CD4-positive, CD25-positive, alpha-beta regulatory T cell (primary cell): ENCODE measurements around the gene PSG3. TPM values are rescaled to one million over a fixed set of nuclear protein-coding genes. Genes with fewer than 3 reads are reported as not detected.
"Not testable (repeated sequence)": the region's sequence is repeated elsewhere in the genome, so short reads cannot be mapped to it uniquely, and the experiment has no call there.

Source experiments
- ATAC-seq, 2 donors: fragments of 150-1000 bp; cut with Tn5 transposase; one replicate each; pipeline ENCODE4 v1.10.0; 2021; ENCODE audit warnings: low read depth in 2 of 2, moderate number of reproducible peaks in 2 of 2, moderate library complexity in 1 of 2
- DNase-seq, 3 donors: peaks; one replicate each; pipeline versions ENCODE4 v3.0.0 to v3.0.0-alpha.2; 2012 to 2022; ENCODE audit warnings: mixed read lengths in 1 of 3
- H3K27ac ChIP-seq: one replicate; pipeline ENCODE4 v1.7.0; 2013; ENCODE audit warnings: mild to moderate bottlenecking, low read length; ENCODE audit not compliant: insufficient read depth, poor library complexity, severe bottlenecking
- H3K27me3 ChIP-seq: one replicate; pipeline ENCODE4 v1.7.0; 2013; ENCODE audit warnings: low read length; ENCODE audit not compliant: control insufficient read depth, insufficient read depth
- H3K36me3 ChIP-seq: one replicate; pipeline ENCODE4 v1.7.0; 2013; ENCODE audit warnings: mild to moderate bottlenecking, low read length, moderate library complexity; ENCODE audit not compliant: control insufficient read depth, insufficient read depth
- H3K4me1 ChIP-seq: 2 replicates; pipeline ENCODE4 v1.7.0; 2013; ENCODE audit warnings: mild to moderate bottlenecking, low read length; ENCODE audit not compliant: insufficient read depth, control insufficient read depth, poor library complexity, severe bottlenecking
- H3K4me3 ChIP-seq: one replicate; pipeline ENCODE4 v1.7.0; 2013; ENCODE audit warnings: low read depth, mild to moderate bottlenecking, low read length, moderate library complexity
- H3K9me3 ChIP-seq, 2 experiments: 1 replicate in 1 of 2; 2 replicates in 1 of 2; pipeline ENCODE4 v1.7.0; 2013; ENCODE audit warnings: low read length in 2 of 2, mild to moderate bottlenecking in 1 of 2, moderate library complexity in 1 of 2; ENCODE audit not compliant: control insufficient read depth in 2 of 2
- H3K27ac Mint-ChIP-seq, 3 donors: one replicate each; pipeline ENCODE4 v1.8.0; 2020 to 2022; ENCODE audit warnings: mild to moderate bottlenecking in 3 of 3, mixed read lengths in 3 of 3, moderate library complexity in 2 of 3
- H3K27me3 Mint-ChIP-seq: one replicate; pipeline ENCODE4 v1.8.0; 2022; ENCODE audit warnings: mild to moderate bottlenecking, mixed read lengths
- H3K36me3 Mint-ChIP-seq: one replicate; pipeline ENCODE4 v1.8.0; 2020; ENCODE audit warnings: mixed read lengths
- H3K4me1 Mint-ChIP-seq, 4 donors: one replicate each; pipeline ENCODE4 v1.8.0; 2020 to 2022; ENCODE audit warnings: mixed read lengths in 4 of 4, mild to moderate bottlenecking in 1 of 4
- H3K4me3 Mint-ChIP-seq, 4 donors: one replicate each; pipeline ENCODE4 v1.8.0; 2020 to 2022; ENCODE audit warnings: mild to moderate bottlenecking in 4 of 4, mixed read lengths in 4 of 4, moderate library complexity in 3 of 4
- H3K9me3 Mint-ChIP-seq, 7 donors: one replicate each; pipeline ENCODE4 v1.8.0; 2020 to 2022; ENCODE audit warnings: mixed read lengths in 7 of 7, mild to moderate bottlenecking in 3 of 7, moderate library complexity in 2 of 7
- polyA plus RNA-seq, 4 donors: library from polyadenylated mRNA; unstranded; fragments of 300-500 nt; fragmentation: Illumina TruSeq; gene quantifications; one replicate each; pipeline ENCODE4 v1.2.3, GENCODE V29; 2021
- total RNA-seq: library from RNA; stranded (reverse); gene quantifications from one replicate; pipeline ENCODE4 v1.2.3, GENCODE V29; 2022

PSG3 gene
- 0.42 TPM for total RNA-seq
- polyA plus RNA-seq = not detected

DNA sequence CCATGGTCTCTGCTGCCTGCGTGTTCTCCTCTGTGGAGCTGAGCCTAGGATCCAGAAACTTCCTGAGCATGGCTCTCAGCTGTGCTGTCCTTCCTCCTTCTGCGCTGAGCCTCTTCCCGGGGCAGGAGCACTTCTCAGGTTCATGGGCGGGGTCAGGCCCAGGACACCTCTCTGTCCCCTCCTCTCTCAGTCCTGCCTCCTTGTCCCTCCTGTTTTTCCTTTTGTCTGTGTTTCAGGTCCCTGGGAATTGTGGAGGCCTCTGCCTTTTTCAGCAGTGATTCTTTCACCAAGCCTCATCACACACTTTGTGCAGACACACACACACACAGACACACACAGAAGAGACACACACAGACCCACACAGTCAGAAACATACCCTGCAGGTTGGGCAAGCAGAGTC is at the start of gene PSG3:
Gene PSG3, minus strand, starts transcription at position 101 of the 400 bp plus-strand sequence. Its CDS starts 97 bp downstream, at position 4.
- H3K9me3 Mint-ChIP-seq, H3K4me1 ChIP-seq, H3K36me3 Mint-ChIP-seq, H3K36me3 ChIP-seq, H3K4me3 Mint-ChIP-seq, H3K4me1 Mint-ChIP-seq, H3K4me3 ChIP-seq, H3K27me3 ChIP-seq, DNase-seq, ATAC-seq, H3K27ac ChIP-seq, H3K27ac Mint-ChIP-seq, H3K9me3 ChIP-seq: not testable (repeated sequence)
- peaks cover 18% of the 10 kb centered on the region for H3K27me3 Mint-ChIP-seq

DNA sequence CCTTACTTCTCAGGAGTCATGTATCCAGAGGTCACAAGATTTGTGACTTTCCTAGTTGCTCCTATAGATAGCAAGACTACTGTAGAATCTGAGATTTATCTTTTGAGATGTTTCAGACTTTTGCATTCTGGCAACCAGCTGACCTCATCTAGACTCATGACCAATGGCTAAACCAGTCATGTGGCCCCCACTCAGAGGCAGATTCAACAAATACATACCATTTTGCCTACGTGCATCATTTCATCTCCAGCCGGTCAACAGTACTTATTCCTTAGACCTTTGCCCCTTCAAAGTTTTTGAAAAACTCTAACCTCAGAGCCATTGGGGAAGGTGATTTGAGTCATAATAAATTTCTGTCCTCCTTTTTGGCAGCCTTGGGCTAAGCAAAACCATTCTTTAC is 48.5 kb upstream of the PSG3 start:
- not testable (repeated sequence) for H3K27ac Mint-ChIP-seq, DNase-seq
- peaks cover 14 to 17% of the 10 kb centered on the region in 2 experiments for H3K9me3 ChIP-seq

DNA sequence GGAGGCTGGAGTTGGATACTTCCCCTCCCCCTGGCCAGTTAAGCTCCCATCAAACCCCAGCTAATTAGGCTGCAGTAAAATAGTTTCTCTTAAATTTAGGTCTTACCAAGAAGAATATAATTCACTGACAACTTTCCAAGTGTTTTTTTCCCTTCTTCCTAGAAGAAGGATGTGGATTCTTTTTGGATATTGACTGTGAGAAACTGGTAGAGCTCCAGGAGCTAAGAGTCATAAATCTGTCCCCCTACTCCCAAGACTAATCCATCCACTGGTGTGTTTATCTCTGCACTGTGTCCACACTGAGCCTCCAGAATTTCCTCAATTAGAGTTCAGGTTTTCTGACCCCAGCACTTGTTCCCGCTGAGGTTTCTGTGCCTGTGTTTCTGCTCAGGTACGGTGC is 47.5 kb upstream of the PSG3 start:
- not testable (repeated sequence) for H3K36me3 ChIP-seq, H3K27ac ChIP-seq, H3K4me3 Mint-ChIP-seq, H3K27me3 ChIP-seq, H3K36me3 Mint-ChIP-seq, DNase-seq, H3K4me3 ChIP-seq, H3K9me3 ChIP-seq, H3K9me3 Mint-ChIP-seq, H3K4me1 Mint-ChIP-seq, ATAC-seq, H3K27ac Mint-ChIP-seq, H3K27me3 Mint-ChIP-seq, H3K4me1 ChIP-seq

More for the DNA sequence above, 48.5 kb upstream of the PSG3 start:
- ATAC-seq, H3K27me3 ChIP-seq, H3K4me3 Mint-ChIP-seq, H3K4me1 Mint-ChIP-seq, H3K27me3 Mint-ChIP-seq, H3K4me3 ChIP-seq, H3K36me3 ChIP-seq, H3K36me3 Mint-ChIP-seq, H3K27ac ChIP-seq, H3K4me1 ChIP-seq: not testable (repeated sequence)
- peaks cover 0 to 19% (median 5%) of the 10 kb centered on the region in 7 donors for H3K9me3 Mint-ChIP-seq

DNA sequence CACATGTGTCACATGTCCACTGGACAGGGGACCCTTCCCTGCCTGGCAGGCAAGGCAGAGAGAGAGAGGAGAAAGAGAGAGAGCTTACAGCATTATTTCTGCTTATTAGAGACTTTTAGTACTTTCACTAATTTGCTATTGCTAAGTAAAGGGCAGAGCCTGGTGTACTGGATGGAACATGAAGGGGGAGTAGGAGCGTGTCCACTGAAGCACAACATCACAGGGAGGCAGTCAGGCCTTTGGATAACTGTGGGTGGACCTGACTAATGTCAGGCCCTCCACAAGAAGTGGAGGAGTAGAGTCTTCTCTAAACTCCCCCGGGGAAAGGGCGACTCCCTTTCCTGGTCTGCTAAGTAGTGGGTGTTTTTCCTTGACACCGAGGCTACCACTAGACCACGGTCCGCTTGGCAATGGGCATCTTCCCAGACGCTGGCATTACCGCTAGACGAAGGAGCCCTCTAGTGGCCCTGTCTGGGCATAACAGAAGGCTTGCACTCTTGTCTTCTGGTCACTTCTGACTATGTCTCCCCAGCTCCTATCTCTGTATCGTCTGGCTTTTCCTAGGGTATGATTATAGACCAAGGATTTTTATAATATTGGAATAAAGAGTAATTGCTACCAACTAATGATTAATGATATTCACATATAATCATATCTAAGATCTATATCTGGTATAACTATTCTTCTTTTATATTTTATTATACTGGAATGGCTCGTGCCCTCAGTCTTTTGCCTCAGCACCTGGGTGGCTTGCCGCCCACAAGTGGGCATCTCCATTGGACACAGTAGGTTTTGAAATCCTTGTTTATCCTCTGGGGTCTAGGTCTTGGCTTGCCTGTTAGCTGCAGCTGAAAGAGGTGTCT is 36.7 kb upstream of the PSG3 start:
- not testable (repeated sequence) for H3K36me3 ChIP-seq, H3K27me3 ChIP-seq, H3K27ac Mint-ChIP-seq, H3K4me3 ChIP-seq, H3K9me3 Mint-ChIP-seq, H3K4me1 Mint-ChIP-seq, H3K9me3 ChIP-seq, H3K4me1 ChIP-seq, H3K27ac ChIP-seq, H3K4me3 Mint-ChIP-seq, H3K36me3 Mint-ChIP-seq, ATAC-seq
- DNase-seq = peak in 1 of 3 donors; percentile 15
- H3K27me3 Mint-ChIP-seq = peaks cover 12% of the 10 kb centered on the region

DNA sequence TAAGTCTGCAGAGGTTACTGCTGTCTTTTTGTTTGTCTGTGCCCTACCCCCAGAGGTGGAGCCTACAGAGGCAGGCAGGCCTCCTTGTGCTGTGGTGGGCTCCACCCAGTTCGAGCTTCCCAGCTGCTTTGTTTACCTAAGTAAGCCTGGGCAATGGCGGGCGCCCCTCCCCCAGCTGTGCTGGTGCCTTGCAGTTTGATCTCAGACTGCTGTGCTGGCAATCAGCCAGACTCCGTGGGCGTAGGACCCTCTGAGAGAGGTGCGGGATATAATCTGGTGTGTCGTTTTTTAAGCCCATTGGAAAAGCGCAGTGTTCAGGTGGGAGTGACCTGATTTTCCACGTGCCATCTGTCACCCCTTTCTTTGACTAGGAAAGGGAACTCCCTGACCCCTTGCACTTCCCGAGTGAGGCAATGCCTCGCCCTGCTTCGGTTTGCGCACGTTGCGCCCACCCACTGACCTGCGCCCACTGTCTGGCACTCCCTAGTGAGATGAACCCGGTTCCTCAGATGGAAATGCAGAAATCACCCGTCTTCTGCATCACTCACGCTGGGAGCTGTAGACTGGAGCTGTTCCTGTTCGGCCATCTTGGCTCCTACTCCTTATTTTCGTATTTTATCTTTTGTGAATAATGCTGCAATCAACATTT is 34.4 kb upstream of the PSG3 start:
- ATAC-seq, H3K4me1 Mint-ChIP-seq, H3K27me3 Mint-ChIP-seq, H3K36me3 Mint-ChIP-seq, H3K4me3 ChIP-seq, H3K9me3 Mint-ChIP-seq, H3K4me3 Mint-ChIP-seq, DNase-seq, H3K27ac ChIP-seq, H3K27me3 ChIP-seq, H3K4me1 ChIP-seq, H3K9me3 ChIP-seq, H3K36me3 ChIP-seq, H3K27ac Mint-ChIP-seq: not testable (repeated sequence)

DNA sequence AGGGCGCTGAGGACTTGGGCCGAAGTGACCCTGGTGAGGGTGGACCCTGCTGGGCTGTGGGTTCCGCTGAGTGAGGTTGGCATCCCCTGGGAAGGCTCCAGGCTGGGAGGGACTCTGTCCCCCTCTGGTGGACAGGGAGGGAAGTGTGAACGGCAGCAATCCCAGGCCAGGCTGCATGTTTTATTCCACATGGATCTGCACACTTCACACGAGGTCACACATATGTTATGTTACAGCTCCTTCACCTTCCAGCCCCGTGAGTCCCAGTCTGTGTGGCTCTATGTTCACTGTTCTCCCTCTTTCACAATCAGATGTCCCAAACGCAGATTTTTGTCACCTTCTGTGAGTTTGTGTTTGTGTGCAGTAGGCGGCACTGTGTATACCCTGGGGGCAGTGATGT is 27.0 kb upstream of the PSG3 start:
- not testable (repeated sequence) for H3K27ac Mint-ChIP-seq, H3K4me1 Mint-ChIP-seq

DNA sequence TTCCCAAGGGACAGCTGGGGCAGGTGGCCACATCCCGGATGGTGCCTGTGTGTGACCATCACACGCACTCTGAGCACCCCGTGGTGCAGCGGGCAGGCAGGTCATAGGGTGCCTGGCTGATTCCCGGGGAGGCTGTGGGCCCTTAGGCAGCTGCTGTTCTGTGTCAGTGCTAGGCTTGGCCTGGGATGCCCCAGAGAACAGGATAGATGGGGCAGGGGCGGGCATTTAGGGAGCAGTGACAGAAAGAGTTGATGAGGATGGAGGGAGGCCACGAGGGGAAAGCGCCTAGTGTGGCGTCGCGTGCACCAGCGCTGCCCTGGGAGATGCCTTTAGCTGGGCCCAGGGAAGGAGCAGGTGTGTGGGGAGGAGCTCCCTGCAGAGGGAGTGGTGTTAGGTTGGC is 26.6 kb upstream of the PSG3 start:
- not testable (repeated sequence) for H3K27ac Mint-ChIP-seq, H3K27me3 ChIP-seq, H3K9me3 Mint-ChIP-seq, H3K9me3 ChIP-seq, H3K36me3 ChIP-seq, H3K4me3 ChIP-seq, H3K27me3 Mint-ChIP-seq, H3K27ac ChIP-seq, H3K4me1 ChIP-seq, ATAC-seq, H3K4me1 Mint-ChIP-seq, H3K36me3 Mint-ChIP-seq, DNase-seq, H3K4me3 Mint-ChIP-seq

More for the DNA sequence above, 27.0 kb upstream of the PSG3 start:
- not testable (repeated sequence) for H3K36me3 ChIP-seq, H3K4me3 ChIP-seq, ATAC-seq, H3K36me3 Mint-ChIP-seq, H3K27me3 ChIP-seq, H3K4me1 ChIP-seq, H3K27ac ChIP-seq, H3K4me3 Mint-ChIP-seq, H3K9me3 Mint-ChIP-seq, DNase-seq, H3K9me3 ChIP-seq, H3K27me3 Mint-ChIP-seq

DNA sequence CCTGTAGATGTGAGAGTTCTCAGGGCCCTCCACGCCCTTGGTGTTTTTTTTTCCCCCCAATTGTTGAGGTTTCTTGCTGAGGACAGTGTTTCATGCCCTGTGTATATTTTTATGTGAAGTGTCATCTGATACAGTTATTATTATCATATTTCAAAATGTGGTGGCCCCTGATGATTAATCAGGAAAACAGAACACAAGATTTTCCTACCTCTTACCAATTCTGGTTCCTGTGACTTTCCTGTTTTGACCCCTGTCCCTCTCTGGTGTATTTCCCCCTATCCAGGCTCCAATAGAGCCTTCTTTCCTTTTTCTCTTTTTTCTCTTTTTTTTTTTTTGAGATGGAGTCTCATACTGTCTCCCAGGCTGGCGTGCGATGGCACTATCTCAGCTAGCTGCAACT is 24.6 kb upstream of the PSG3 start:
- no peak overlapping the region for H3K27ac ChIP-seq
- H3K4me3 ChIP-seq = no peak overlapping the region
- H3K9me3 Mint-ChIP-seq = peaks cover 0 to 4% (median 0%) of the 10 kb centered on the region in 7 donors
- H3K27me3 ChIP-seq = no peaks in the 10 kb centered on the region
- H3K9me3 ChIP-seq = no peaks in the 10 kb centered on the region
- no peak overlapping the region for H3K4me3 Mint-ChIP-seq
- H3K36me3 ChIP-seq = no peaks in the 10 kb centered on the region
- no peak overlapping the region for H3K27ac Mint-ChIP-seq
- no peaks in the 10 kb centered on the region for H3K36me3 Mint-ChIP-seq
- H3K4me1 Mint-ChIP-seq = no peaks in the 10 kb centered on the region
- H3K27me3 Mint-ChIP-seq = no peaks in the 10 kb centered on the region
- ATAC-seq (no peak), DNase-seq (no peak)
- H3K4me1 ChIP-seq = no peaks in the 10 kb centered on the region
